CD1c-positive myeloid dendritic cell (primary cell): ENCODE measurements around the gene PHC2.
A peak's percentile ranks its signal among the peaks of the same experiment; 100 is the strongest.

Experiments used
- DNase-seq: peaks from one replicate; pipeline ENCODE4 v3.0.0-alpha.2; 2016; ENCODE audit errors: extremely low spot score

The PHC2 gene

GRCh38 chr1:33371334-33371733, 59.6 kb downstream of the PHC2 start:
- no peak for DNase-seq

- DNase-seq: no peak
Measured at GRCh38 chr1:33370827-33371226, 60.1 kb downstream of the PHC2 start.

- DNase-seq: no peak
Measured at GRCh38 chr1:33370301-33370700, 60.6 kb downstream of the PHC2 start.

GRCh38 chr1:33369764-33370163, 61.1 kb downstream of the PHC2 start:
- no peak for DNase-seq

DNA sequence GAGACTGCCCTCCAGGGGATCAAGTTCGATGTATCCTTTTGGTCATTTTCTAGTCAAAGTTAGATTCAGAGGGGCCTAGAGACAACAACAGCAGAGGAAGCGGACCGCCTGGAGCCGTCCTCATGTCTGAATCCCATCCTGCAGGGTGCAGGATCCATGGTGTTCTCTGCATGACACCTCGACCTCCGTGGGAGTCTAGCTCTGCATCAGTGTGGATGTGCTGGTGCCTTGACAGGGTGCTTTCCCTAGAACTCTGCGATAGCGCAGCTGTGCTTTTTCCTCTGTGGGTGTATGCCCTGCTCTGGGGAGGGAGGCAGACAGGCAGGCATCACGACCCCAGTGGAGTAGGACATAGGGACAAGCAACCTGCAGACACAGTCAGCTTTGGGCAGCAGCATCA, 61.8 kb downstream of the PHC2 start:
- DNase-seq: no peak

GRCh38 chr1:33368431-33368830, 62.5 kb downstream of the PHC2 start:
- no peak for DNase-seq

- peak; percentile 89 for DNase-seq
Measured at GRCh38 chr1:33367485-33368405, 63.1 kb downstream of the PHC2 start.

- DNase-seq: no peak
Measured at GRCh38 chr1:33366762-33367484, 64.0 kb downstream of the PHC2 start.

DNA sequence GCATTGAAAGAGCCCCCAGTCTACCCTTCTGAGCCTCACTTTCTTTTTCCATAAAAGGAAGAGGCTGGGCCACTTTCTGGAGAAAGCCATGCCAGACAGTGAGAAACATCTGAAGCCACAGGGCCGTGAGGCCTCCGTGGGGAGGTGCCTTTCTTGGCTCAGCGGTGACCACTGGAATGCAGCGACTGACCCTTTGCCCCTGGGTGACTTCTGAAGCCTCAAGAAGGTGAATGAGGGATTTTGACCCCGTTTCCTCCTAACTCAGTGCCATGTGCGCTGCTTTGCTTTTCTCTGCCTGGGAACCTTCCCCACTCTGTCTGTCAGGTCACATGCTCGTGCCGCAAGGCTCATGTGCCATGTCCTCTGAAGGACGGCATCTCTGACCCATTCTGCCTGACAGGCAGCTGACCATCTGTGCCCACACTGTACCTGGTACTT, 65.3 kb downstream of the PHC2 start:
- no peak for DNase-seq

GRCh38 chr1:33364565-33364918, 66.4 kb downstream of the PHC2 start:
- no peak for DNase-seq

- DNase-seq: no peak
Measured at GRCh38 chr1:33363470-33363861, 67.4 kb downstream of the PHC2 start.

DNA sequence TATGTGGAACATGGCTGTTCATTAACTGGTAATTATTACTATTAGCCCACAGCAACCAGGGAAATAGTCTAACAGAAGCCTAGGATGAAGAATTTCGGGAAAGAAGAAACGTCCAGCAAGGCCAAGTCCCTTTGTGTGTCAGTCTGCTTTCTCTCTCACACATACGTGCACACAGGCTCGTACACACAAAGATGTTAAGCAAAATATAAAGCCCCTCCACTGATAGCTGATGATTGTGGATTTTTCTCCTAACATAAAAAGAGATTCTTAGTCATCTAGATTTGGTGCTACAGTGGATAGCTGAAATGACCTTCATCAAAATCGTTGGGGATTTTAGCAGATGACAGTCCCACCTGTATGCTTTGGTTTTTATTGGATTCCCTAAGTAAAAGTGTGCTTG, 67.9 kb downstream of the PHC2 start:
- DNase-seq: no peak

GRCh38 chr1:33361532-33362235, 69.2 kb downstream of the PHC2 start:
- DNase-seq: peak; percentile 56

DNA sequence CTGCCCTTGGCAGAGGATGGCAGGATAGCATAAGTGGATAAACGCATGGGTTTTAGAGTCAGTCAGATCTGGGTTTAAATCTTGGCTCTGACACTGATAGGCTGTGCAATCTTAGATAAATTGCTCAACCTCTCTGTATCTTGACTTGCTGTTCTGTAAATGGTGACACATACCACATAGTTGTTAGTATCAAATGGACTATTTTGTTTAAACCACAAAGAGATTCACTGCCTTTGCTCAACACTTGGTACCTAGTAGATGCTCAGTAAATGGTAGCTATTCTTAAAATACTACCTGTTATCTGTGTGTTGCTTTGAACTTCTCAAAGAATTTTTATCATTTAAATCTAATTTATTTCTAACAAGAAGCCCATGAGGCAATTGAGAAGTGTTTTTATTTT, 70.5 kb downstream of the PHC2 start:
- DNase-seq: no peak

DNA sequence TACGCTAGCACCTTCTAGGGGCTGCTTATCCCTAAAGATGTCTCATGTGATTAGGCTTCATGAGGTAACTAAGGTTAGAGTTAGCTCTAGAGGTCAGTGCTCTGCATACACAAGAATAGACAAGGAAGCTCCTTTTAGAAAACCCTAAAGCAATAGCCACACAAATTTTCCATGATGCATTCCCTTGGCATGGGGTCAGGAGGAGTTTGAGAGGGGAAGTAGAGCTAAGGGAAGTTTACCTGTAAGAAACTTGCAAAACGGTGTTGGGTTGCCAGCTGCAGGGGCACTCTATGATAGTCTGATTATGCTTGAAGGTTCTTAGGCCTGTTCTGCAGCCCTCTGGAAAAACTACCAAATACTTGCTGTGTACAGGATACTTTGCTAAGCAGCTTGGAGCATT, 71.0 kb downstream of the PHC2 start:
- DNase-seq: no peak

DNA sequence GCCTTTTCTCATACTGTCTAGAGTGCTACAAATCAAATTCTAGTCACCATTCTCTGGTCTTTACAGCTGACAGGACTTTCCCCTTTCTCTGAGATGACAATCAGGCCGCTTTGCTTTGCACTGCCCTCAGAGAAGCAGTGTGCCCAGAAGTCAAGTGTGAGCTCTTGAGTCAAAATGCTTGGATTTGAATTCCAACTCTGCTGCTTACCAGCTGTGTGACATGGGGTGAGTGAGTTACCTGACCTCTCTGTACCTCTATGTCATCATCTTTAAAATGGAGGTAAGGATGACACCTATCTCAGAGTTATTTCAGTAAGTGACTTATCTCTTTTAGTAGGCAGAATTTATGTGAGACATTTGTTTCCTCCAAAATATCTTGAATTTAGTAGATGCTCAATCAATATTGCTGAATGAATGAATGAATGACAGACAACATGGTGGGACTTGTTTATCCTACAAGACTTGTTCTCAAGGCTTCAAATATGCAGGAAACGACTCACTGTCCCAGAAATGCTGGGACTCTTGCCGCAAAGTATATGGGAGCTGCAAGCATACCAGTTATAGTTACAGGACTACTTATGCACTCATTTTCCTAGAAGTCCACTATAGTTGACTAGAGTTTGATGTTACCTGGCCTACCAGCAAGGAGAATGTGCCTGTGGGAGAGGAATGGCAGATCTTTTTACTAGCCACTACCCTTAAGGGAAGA, 71.9 kb downstream of the PHC2 start:
- no peak for DNase-seq

GRCh38 chr1:33358114-33358794, 72.6 kb downstream of the PHC2 start:
- DNase-seq: no peak

DNA sequence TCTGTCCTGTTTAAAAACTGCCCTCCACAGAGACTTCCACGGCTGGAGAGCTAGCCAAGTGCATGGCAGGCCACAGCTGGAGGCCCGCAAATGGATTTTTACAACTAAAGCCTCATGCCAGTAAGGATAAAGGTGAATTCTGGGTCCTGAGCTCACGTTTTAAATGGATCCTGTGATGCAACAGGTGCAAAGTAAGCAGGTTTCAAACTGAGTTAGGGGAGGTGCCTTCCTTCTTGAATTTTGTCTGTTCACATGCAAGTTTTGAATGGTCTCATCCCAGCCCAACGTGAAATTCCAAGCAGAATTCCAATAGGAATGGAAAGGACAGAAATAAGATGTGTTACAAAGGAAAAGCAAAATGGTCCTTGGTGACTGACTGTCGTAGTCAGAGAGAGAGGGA, 73.8 kb downstream of the PHC2 start:
- DNase-seq: no peak

DNA sequence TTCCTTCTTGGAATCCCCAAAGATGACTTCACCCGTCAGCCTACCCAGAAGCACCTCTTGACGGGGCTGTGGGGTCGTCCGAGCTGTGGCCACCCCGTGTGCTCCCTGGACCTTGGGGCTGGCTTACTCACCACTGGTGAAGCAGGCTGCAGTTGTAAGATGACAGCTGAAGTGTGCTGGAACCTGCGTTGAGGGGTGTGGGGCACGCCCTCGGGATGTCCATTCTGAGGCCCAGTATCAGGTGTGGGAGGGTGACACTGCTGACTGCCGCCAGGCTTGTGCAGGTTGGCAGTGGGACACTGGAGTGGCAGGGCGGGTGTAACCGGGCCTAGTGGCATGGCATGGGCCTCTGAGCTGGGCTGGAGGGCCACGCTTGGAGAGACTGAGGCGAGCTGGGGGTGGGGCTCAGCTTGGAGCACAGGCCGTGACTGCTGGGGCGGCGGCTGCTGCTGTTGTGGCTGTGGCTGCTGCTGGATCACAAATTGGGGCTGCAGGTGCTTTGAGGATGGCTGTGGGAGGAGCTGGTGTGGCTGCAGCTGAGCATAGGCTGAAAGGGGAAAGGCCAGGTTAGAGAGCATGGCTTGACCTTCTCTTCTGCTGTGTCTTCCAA, 76.1 kb downstream of the PHC2 start:
- DNase-seq: no peak

DNA sequence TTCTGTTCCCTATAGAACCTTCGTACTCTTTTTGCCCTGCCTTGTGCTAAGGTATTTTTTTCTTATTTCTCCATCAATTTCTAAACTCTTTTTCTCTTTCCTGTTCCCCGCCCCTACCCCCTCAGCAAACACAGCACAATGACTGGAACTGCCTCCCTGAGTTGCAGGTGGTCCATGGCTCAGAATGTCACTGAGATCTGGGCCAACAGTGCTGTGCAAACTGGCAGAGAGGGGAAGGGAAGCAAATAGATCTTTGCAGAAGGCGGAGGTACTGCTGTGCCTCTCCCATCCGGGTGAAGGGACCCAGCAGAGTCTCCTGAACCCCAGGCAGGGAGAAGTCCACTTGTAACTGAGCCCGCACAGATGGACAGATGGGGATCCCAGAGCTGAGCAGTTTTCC, 77.4 kb downstream of the PHC2 start:
- no peak for DNase-seq

- DNase-seq: no peak
Measured at GRCh38 chr1:33351281-33351660, 79.6 kb downstream of the PHC2 start.
